Omental fat pad (tissue), 4 donors: ENCODE results near the gene CRLF1. TPM values are rescaled to one million over a fixed set of nuclear protein-coding genes. Genes with fewer than 3 reads are reported as not detected.

Source experiments
- ATAC-seq: fragments of 150-250 bp; one replicate; pipeline ENCODE4 v1.9.1; 2016; ENCODE audit warnings: mild to moderate bottlenecking, moderate library complexity; ENCODE audit not compliant: low FRiP score
- DNase-seq: peaks from one replicate; pipeline ENCODE4 v3.0.0-alpha.2; 2019; ENCODE audit warnings: low spot score
- total RNA-seq, 4 donors: library from RNA; depleted of rRNA; stranded (reverse); fragments of >200 nt; gene quantifications; one replicate each; pipeline ENCODE4 v1.1.0, GENCODE V29; 2016
- TF ChIP-seq, protein P1 (sequence below), 3 donors: fragments of 450-650 bp; IDR thresholded peaks; one replicate each; pipeline ENCODE4 v1.5.1; 2016 to 2017; ENCODE audit warnings: antibody characterized with exemption in 3 of 3, mild to moderate bottlenecking in 3 of 3, moderate library complexity in 2 of 3

CRLF1 gene
- total RNA-seq, 4 donors from 2014 or later: 6.3 to 115 (median 10.9) TPM

DNA sequence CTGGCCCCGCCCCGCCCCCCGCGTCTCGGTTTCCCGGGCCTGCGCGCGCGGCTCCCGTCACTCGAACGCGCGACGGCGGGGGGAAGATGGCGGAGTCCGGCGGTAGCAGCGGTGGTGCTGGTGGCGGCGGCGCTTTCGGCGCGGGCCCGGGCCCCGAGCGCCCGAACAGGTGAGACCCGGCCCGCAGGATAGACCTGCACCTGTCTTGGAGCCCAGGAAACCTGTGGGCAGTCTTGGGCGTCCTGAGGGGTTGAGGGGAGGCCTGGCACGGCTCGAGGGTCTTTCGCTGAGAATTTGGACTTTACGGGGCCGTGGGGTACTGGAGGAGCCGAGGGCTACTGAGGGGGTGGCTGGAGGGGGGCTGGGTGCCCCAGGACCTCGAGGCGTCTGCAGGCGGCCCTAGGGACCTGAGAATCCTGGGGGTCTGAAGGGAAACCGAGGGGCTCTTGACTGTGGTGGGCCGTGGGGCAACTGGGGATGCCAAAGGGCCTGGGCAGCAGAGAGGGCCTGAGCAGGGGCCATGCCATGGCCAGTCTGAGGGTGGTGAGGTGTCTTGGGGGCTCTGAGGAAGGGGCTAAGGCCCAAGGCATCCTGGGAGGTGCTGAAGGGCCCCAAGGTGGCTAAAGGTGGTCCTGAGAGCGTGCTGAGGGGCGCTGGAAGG is 30.5 kb upstream of the CRLF1 start, which contains the start of gene KLHL26:
KLHL26 (plus strand) TSS at position 60 of the 661 bp plus-strand sequence; CDS start at position 87, 27 bp downstream.
- TF ChIP-seq, protein P1, sequence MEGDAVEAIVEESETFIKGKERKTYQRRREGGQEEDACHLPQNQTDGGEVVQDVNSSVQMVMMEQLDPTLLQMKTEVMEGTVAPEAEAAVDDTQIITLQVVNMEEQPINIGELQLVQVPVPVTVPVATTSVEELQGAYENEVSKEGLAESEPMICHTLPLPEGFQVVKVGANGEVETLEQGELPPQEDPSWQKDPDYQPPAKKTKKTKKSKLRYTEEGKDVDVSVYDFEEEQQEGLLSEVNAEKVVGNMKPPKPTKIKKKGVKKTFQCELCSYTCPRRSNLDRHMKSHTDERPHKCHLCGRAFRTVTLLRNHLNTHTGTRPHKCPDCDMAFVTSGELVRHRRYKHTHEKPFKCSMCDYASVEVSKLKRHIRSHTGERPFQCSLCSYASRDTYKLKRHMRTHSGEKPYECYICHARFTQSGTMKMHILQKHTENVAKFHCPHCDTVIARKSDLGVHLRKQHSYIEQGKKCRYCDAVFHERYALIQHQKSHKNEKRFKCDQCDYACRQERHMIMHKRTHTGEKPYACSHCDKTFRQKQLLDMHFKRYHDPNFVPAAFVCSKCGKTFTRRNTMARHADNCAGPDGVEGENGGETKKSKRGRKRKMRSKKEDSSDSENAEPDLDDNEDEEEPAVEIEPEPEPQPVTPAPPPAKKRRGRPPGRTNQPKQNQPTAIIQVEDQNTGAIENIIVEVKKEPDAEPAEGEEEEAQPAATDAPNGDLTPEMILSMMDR (IDR thresholded peaks at IDR 0.05): no peak
- no peak for DNase-seq
- ATAC-seq: no peak

DNA sequence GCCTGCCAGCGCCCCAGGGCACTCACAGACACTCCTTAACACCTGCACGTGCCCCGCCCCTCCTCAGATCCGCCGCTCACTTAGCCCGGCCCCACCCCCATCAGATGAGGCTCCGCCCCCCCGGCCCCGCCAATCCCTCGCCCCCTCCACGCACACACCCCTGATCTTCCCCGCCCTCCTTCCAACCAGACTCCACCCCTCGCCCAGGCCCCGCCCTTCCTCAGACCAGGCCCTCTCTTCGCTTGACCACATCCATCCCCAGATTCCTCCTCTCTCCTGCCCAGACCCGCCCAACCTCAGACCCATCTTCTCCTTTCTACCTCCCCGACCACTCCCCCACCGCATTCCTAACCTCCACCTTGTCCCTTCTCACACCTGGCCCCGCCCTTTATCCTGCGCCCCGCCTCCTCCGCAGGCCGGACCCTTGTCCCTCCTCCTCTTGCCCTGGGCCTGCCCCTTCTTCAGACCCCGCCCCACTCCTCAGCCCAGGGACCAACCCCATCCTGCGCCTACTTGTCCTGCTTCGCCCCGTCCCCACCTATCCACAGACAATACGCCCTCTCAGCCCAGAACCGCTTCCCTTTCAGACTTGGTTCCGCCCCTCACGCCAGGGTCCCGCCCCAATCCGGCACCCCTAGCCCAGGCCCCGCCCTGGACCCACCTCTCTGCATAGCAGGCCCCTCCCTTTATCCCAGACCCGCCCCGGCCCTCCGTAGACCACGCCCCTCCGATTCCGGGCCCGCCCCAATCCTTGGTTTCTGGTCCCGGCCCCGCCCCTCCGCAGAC is 29.8 kb upstream of the CRLF1 start:
- ATAC-seq: peak; percentile 98

DNA sequence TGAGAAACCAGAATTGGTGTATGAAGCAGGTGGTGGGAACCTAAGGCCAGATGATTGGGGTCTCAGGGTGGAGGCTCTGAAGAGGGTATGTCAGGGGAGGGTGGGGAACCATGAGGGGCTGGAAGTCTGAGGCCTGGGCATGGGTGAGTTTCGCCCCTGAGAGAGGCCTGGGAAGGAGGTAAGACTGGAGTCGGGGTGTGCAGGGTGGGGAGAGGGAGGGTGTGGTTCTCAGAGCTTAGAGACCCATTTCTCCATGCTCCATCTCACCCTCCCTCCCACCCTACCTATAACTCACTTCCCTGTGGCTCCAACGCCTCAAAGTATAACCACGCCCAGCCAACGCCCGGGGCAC is 29.2 kb upstream of the CRLF1 start:
- TF ChIP-seq, protein P1 (IDR thresholded peaks at IDR 0.05): no peak
- DNase-seq (no peak), ATAC-seq (no peak)

More for the DNA sequence above, 29.8 kb upstream of the CRLF1 start:
- peak; percentile 99 for DNase-seq
- TF ChIP-seq, protein P1 (IDR thresholded peaks at IDR 0.05): no peak

DNA sequence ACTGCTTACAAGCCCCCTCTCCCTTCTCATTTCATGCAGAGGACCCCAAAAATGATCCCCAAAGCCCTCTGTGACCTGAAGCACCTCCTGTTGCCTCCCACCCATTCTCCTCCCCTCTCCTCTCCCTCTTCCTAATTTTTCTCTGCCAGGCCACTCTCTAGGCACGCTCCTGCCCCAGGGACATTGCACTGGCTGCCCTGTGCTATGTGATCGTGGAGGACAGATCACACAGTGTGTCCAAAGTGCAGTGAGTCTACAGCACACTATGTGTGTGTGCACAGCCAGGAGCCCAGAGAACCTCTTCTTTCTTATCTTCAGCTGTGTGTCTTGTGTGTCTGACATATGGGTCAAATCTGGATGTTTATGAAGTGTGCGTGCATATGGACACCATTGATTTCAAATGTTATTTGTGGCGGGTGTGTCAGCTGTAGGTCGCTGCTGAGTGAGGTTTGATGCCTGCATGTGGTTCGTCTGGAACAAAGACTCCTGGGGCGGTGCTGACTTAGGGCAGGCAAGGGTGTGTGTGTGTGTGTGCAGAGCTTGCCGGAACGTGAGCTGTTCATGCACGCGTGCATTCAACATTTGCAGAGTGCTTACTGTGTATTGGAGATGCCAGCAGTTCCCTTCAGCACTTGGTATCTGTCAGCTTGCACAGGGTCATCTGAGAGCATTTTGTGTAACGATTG is 28.2 kb upstream of the CRLF1 start:
- TF ChIP-seq, protein P1 (IDR thresholded peaks at IDR 0.05): no peak
- no peak for DNase-seq
- no peak for ATAC-seq

DNA sequence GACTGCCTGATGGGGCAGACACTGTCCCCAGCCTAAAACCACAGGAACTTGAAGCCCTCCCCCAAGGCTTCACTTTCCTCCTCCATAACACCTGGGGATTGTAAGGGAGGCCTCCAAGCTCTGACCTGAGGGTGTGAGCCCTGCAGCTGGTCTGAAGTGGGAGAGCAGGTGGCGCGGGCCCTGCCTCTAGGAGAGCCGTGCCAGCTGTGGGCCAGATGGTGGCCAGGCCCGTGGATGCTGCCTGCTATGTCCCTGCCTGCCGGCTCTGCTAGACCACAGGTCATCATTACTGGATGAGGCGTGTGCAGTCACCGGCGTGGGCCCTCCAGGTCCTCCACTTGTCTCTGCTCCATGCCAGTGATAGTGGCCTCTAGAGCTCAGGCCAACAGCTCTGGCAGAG is 26.7 kb upstream of the CRLF1 start:
- ATAC-seq: no peak
- DNase-seq: no peak
- TF ChIP-seq, protein P1 (IDR thresholded peaks at IDR 0.05): no peak

DNA sequence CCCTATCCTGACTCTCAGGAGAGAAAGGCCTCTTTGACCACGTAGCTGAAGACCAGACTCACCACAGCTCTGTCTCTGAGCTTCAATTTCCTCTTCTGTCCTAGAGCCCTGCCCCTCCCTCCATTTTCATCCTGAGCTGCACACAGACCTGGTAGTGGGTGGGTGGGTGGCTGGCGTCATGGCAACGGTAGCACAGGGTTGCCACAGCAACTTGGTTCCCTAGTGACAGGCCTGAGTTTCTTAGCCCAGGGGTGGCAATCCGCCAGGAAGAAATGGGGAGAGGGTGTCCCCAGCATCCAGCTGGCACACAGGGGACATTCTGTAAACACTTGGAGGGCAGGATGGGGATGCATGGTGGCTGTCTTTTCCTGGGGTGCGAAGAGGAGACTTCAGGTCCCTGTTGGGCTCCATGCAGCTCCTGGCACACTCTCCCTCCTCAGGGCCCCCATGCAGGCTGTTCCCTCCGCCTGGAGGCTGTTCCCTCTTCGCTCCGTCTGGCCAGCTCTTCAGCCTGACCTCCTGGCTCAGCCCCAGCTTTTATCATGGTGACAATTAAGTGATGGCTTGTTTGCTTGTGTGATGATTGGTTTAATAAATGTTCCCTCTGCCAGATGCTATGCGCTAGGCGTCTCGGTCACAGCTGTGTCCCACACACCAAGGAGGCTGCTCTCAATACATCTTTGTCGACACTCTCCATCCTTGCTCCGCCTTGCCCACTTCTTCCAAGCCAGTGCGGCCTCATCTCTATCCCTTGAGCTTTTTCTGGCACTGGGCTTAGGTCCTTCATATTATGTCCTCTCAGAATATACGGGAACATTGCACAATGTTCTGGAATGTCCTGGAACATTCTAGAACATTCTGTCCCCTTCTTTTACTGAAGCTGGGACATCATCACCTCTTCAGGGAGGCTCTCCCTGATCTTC is 22.8 kb upstream of the CRLF1 start:
- DNase-seq: no peak
- TF ChIP-seq, protein P1 (IDR thresholded peaks at IDR 0.05): no peak
- no peak for ATAC-seq
